ENCODE results near the gene UBASH3B. TPM values are rescaled to one million over a fixed set of nuclear protein-coding genes. Genes with fewer than 3 reads are reported as not detected.

UBASH3B gene
- total RNA-seq, 1 donor from 2014 or later = 62.1 TPM

DNA sequence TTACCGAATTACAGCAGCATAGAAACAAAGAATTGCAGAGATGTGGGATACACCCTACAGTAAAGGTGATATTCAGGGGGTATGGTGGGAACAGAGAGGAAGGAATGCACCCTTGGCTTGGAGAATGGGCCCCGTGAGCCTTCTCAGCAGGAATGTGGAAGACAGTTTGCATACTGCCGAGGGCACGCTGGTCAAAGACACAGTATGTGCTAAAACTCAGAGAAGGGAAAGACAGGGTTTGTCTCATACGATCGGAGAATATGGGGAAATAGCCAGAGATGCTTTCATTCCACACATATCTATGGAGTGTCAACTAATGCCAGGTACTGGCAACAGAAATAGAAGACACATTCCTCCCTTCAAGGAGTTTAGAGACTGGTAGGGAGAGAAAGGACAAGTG lies 36.9 kb downstream of the UBASH3B start:
- H3K27me3 Mint-ChIP-seq (ENCODE audit: low read depth, unreplicated experiment) = no peaks in the 10 kb centered on the region
- FAIRE-seq = no peak
- H3K9me3 Mint-ChIP-seq (ENCODE audit: unreplicated experiment) = peaks cover 2% of the 10 kb centered on the region
- no peaks in the 10 kb centered on the region for H3K9me3 ChIP-seq (ENCODE audit: insufficient read depth, low read depth, low read length)
- H3K27ac ChIP-seq (ENCODE audit: low read depth, low read length) = no peak overlapping the region
- peaks cover 77% of the 10 kb centered on the region for H3K79me2 ChIP-seq (ENCODE audit: insufficient read depth, low read length)
- peaks cover 34% of the 10 kb centered on the region for H4K20me1 ChIP-seq (ENCODE audit: insufficient read depth, low read length)
- no peak for TF ChIP-seq EZH2 (IDR thresholded peaks at IDR 0.05; ENCODE audit: insufficient read depth, low read length)
- TF ChIP-seq, protein P1, sequence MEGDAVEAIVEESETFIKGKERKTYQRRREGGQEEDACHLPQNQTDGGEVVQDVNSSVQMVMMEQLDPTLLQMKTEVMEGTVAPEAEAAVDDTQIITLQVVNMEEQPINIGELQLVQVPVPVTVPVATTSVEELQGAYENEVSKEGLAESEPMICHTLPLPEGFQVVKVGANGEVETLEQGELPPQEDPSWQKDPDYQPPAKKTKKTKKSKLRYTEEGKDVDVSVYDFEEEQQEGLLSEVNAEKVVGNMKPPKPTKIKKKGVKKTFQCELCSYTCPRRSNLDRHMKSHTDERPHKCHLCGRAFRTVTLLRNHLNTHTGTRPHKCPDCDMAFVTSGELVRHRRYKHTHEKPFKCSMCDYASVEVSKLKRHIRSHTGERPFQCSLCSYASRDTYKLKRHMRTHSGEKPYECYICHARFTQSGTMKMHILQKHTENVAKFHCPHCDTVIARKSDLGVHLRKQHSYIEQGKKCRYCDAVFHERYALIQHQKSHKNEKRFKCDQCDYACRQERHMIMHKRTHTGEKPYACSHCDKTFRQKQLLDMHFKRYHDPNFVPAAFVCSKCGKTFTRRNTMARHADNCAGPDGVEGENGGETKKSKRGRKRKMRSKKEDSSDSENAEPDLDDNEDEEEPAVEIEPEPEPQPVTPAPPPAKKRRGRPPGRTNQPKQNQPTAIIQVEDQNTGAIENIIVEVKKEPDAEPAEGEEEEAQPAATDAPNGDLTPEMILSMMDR (IDR thresholded peaks at IDR 0.05; ENCODE audit: insufficient read depth, low read depth, low read length) = no peak
- H3K36me3 ChIP-seq (ENCODE audit: insufficient read depth, low read length) = peaks cover 4% of the 10 kb centered on the region
- peak overlapping the region; percentile 20 for H3K9ac ChIP-seq (ENCODE audit: low read length)
- H3K36me3 Mint-ChIP-seq (ENCODE audit: low read depth, unreplicated experiment) = peaks cover 2% of the 10 kb centered on the region
- H3K4me3 ChIP-seq (ENCODE audit: insufficient read depth, low read depth, low read length) = no peak overlapping the region
- H2AFZ ChIP-seq (ENCODE audit: low read depth, low read length) = no peak overlapping the region
- no peaks in the 10 kb centered on the region for H3K27me3 ChIP-seq (ENCODE audit: insufficient read depth, low read length)
- DNase-seq (ENCODE audit: low read depth) = no peak
- H3K27ac Mint-ChIP-seq (ENCODE audit: unreplicated experiment) = peak overlapping the region; percentile 64
- H3K4me3 Mint-ChIP-seq (ENCODE audit: unreplicated experiment) = peak overlapping the region; percentile 60
- H3K4me2 ChIP-seq (ENCODE audit: low read length) = no peak overlapping the region
- peaks cover 16% of the 10 kb centered on the region for H3K4me1 ChIP-seq (ENCODE audit: insufficient read depth, low read length)
- peaks cover 28% of the 10 kb centered on the region for H3K4me1 Mint-ChIP-seq (ENCODE audit: low read depth, unreplicated experiment)

DNA sequence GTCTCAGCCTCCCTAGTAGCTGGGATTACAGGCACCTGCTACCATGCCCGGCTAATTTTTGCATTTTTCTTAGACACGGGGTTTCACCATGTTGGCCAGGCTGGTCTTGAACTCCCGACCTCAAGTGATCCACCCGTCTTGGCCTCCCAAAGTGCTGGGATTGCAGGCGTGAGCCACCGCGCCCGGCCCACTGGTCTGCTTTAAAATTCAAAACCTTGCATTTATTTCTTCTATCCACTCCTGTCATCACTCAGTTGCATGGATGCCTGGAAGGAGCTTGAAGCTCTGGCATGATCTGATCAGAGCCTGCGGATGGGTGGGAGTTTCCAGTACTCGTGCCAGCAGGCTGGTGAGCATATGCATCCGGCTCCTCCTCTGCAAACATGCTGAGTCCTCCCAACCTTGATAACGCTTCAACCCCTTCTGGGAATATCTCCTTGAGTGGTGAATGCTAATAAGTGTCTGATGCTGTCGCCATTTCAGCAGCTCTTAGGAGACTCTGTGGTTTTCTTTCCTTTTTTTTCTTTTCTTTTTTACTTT lies 39.6 kb downstream of the UBASH3B start:
- no peaks in the 10 kb centered on the region for H3K27me3 Mint-ChIP-seq (ENCODE audit: low read depth, unreplicated experiment)
- no peak for FAIRE-seq
- peaks cover 16% of the 10 kb centered on the region for H3K4me1 ChIP-seq (ENCODE audit: insufficient read depth, low read length)
- no peak overlapping the region for H3K4me2 ChIP-seq (ENCODE audit: low read length)
- no peak overlapping the region for H3K27ac Mint-ChIP-seq (ENCODE audit: unreplicated experiment)
- H3K27me3 ChIP-seq (ENCODE audit: insufficient read depth, low read length) = no peaks in the 10 kb centered on the region
- H3K4me1 Mint-ChIP-seq (ENCODE audit: low read depth, unreplicated experiment) = peaks cover 35% of the 10 kb centered on the region
- H4K20me1 ChIP-seq (ENCODE audit: insufficient read depth, low read length) = peaks cover 24% of the 10 kb centered on the region
- no peaks in the 10 kb centered on the region for H3K36me3 ChIP-seq (ENCODE audit: insufficient read depth, low read length)
- no peak for TF ChIP-seq EZH2 (IDR thresholded peaks at IDR 0.05; ENCODE audit: insufficient read depth, low read length)
- peaks cover 2% of the 10 kb centered on the region for H3K36me3 Mint-ChIP-seq (ENCODE audit: low read depth, unreplicated experiment)
- no peak overlapping the region for H3K4me3 Mint-ChIP-seq (ENCODE audit: unreplicated experiment)
- no peak overlapping the region for H3K4me3 ChIP-seq (ENCODE audit: insufficient read depth, low read depth, low read length)
- H3K9me3 Mint-ChIP-seq (ENCODE audit: unreplicated experiment) = peaks cover 2% of the 10 kb centered on the region
- no peak overlapping the region for H3K27ac ChIP-seq (ENCODE audit: low read depth, low read length)
- H3K79me2 ChIP-seq (ENCODE audit: insufficient read depth, low read length) = peaks cover 79% of the 10 kb centered on the region
- H3K9me3 ChIP-seq (ENCODE audit: insufficient read depth, low read depth, low read length) = no peaks in the 10 kb centered on the region
- H3K9ac ChIP-seq (ENCODE audit: low read length) = no peak overlapping the region
- DNase-seq (ENCODE audit: low read depth) = no peak
- H2AFZ ChIP-seq (ENCODE audit: low read depth, low read length) = no peak overlapping the region

DNA sequence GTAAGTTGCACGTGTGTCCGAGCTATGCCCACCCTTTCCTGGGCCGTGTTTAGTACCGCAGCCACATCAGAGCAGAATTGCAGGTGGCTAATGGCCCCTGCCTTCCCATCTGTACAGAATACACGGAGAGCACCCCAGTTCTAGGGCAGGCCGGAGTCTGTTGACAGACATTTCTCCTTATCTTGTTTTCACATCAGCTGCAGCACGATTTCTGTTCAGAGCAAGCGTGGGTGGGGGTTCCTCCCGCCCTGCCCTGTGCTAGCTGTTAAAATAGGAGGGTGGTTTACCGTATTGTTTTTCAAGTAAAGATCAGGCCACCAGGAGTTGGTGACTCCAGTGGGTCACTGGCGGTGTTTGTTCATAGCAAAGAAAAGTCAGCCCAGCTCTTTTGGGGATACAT lies 41.1 kb downstream of the UBASH3B start:
- H2AFZ ChIP-seq (ENCODE audit: low read depth, low read length) = no peak overlapping the region
- H3K27ac Mint-ChIP-seq (ENCODE audit: unreplicated experiment) = no peak overlapping the region
- FAIRE-seq = no peak
- H3K4me1 ChIP-seq (ENCODE audit: insufficient read depth, low read length) = peaks cover 7% of the 10 kb centered on the region
- DNase-seq (ENCODE audit: low read depth) = no peak
- no peaks in the 10 kb centered on the region for H3K36me3 ChIP-seq (ENCODE audit: insufficient read depth, low read length)
- H4K20me1 ChIP-seq (ENCODE audit: insufficient read depth, low read length) = peaks cover 17% of the 10 kb centered on the region
- H3K27me3 Mint-ChIP-seq (ENCODE audit: low read depth, unreplicated experiment) = no peaks in the 10 kb centered on the region
- peaks cover 2% of the 10 kb centered on the region for H3K36me3 Mint-ChIP-seq (ENCODE audit: low read depth, unreplicated experiment)
- no peaks in the 10 kb centered on the region for H3K9me3 ChIP-seq (ENCODE audit: insufficient read depth, low read depth, low read length)
- no peak overlapping the region for H3K4me3 ChIP-seq (ENCODE audit: insufficient read depth, low read depth, low read length)
- TF ChIP-seq, protein P1 (IDR thresholded peaks at IDR 0.05; ENCODE audit: insufficient read depth, low read depth, low read length) = no peak
- no peak for TF ChIP-seq EZH2 (IDR thresholded peaks at IDR 0.05; ENCODE audit: insufficient read depth, low read length)
- H3K9ac ChIP-seq (ENCODE audit: low read length) = no peak overlapping the region
- no peak overlapping the region for H3K4me3 Mint-ChIP-seq (ENCODE audit: unreplicated experiment)
- H3K9me3 Mint-ChIP-seq (ENCODE audit: unreplicated experiment) = peaks cover 2% of the 10 kb centered on the region
- peaks cover 29% of the 10 kb centered on the region for H3K4me1 Mint-ChIP-seq (ENCODE audit: low read depth, unreplicated experiment)
- no peaks in the 10 kb centered on the region for H3K27me3 ChIP-seq (ENCODE audit: insufficient read depth, low read length)
- H3K27ac ChIP-seq (ENCODE audit: low read depth, low read length) = no peak overlapping the region
- H3K4me2 ChIP-seq (ENCODE audit: low read length) = no peak overlapping the region
- H3K79me2 ChIP-seq (ENCODE audit: insufficient read depth, low read length) = peaks cover 80% of the 10 kb centered on the region
